SIG-M5 (cell line): Measurements from ENCODE around the gene MAN1B1.
"Not testable (repeated sequence)": the region's sequence is repeated elsewhere in the genome, so short reads cannot be mapped to it uniquely, and the experiment has no call there.

Source experiments
- DNase-seq: peaks from one replicate; lab custom pipeline; 2025; lab: John Stamatoyannopoulos, UW

The MAN1B1 gene

DNA sequence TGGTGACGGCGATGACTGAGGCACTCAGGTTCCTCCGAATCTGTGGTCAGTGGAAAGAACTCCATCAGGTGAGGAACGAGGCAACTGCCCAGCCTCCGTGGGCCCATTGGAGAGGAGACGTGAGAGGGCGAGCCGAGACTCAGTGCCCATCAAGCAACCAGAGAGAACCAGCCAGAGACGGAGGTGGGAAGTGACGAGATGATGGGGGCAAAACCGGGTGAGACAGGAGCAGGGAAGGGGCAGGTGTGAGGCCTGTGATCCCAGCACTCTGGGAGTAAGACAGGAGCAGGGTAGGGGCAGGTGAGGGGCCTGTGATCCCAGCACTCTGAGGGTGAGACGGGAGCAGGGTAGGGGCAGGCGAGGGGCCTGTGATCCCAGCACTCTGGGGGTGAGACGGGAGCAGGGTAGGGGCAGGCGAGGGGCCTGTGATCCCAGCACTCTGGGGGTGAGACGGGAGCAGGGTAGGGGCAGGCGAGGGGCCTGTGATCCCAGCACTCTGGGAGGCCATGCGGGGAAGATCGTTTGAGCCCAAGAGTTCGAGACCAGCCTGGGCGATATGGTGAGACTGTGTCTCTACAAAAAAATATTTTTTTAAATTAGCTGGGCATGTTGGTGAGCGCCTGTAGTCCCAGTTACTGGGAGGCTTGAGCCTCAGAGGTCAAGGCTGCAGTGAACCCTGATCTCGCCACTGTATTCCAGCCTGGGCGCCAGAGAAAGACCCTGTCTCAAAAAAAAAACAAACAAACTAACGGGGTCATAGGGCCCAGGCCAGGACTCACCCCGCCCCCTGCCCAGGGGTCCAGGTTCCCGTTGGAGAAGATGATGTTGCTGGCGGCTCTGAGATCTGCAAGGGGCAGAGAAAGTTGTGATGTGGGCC lies 24.4 kb downstream of the MAN1B1 start:
- no peak for DNase-seq

DNA sequence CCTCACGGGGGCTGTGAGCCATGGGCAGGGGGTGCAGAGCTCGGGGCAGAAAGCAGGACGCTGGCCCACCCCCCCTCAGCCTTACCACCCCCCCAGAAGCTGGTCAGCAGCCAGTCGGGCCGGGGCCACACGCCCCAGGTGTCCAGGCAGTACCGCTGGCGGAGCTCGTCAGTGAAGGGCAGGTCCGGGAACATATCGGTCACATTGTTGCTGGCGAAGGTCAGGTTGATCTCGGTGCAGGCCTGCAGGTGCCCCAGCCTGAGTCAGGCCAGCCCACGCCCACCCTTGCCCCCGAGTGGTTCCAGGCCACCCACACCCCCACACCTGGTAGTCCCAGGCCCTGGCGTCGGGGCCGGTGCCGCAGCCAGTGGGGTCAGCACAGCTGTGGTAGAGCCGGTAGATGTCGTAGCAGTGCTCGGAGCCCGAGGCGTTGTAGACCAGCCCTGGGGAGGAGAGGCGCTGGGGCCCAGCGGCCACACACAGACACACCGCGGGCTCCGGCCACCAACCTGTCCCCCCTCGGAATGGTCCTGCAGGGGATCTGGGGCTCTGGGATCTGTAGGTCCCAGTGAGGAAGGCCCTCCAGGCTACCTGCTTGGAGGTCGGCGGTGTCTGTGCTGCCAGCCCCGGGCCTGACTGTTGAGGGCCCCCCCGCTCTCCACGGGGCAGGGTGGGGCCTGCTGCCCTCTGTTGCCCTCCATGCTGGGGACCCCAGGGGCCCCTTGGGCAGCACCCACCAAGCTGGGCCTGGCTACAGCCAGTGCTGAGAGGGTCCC lies 25.2 kb downstream of the MAN1B1 start:
- DNase-seq: no peak

DNA sequence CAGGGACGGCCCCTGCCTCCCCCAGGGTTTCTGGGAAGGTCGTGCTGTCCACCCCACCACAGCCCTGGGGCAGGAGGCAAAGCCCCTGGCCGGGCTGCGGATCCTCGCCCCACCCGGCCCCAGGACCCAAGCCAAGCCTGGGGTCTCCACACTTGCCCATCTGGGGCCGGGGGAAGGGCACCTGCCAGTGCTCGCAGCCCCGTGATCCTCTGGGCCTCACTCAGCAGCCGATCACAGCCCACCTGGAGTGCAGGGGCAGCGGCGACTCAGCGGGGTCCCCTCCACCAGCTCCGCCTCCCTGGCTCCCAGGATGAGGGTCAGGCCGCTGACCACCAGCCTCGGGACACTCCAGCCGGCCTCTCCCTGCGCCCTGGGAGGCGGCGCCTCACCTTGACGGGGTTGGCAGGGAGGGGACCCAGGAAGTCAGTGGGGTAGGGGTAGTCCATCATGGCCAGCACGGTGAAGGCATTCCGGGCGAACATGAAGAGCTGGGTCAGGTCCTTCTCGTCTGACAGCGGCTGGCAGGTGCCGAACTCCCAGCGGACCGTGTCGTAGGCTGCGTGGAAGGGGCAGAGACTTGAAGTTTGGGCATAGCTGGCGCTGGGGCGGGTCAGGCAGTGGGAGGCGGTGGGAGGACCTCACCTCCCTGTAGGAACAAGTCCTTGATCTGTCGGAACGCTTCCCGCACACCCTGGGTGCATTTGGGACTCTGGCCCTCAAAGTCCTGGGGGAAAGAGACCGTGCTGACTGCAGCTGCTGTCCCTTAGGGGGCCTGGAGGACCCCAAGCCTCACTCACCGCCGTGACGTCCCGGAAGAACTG lies 26.0 kb downstream of the MAN1B1 start:
- no peak for DNase-seq

DNA sequence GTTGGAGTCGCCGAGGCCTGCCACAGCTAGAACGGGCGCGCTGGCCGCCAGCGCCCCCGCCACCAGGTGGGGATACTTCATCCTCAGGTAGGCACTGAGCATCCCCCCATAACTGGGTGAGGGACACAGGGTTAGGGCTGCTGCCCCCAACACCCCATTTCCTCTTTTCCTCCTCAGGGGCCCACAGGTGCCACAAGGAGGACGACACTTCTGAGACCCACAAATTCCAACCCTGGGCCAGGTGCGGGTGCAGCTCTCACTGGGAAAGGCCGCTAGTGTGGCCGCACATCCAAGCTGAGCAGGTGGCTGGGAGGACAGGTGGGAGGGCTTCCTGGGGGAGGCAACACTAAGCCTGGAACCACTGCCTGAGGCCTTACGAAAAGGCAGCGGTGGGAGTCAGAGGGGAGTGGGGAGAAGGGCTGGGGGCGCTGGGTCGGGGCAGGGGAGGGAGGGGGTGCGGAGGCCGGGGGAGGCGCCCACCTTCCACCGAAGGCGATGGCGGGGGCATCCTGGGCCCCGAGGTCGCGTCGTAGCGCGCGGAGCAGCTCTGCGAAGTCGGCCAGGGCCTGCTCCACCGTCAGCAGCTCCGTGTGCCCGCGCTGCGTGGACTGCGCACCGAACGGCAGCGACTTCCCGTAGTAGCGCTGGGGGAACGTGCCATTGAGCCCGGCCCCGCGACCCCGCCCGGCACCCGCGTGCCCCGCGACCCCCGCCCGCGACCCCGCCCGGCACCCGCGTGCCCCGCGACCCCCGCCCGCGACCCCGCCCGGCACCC lies 26.8 kb downstream of the MAN1B1 start:
- DNase-seq: no peak

DNA sequence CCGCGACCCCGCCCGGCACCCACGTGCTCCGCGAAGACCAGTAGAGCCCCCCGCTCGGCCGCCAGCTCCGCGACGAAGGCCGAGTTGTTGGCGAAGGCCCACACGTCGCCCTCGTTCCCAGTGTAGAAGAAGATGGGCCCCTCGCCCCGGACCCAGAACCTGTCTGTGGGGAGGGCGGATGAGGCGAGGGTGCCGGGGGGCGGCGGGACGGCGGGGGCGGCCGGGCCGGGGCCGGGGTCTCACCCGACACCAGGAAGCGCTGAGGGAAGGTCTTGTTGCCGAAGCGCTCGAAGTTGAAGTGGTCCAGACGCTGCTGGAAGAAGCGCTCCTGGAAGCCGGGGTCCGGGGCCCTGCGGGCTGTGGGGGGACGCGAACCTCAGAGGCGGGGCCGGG lies 27.4 kb downstream of the MAN1B1 start:
- DNase-seq: no peak

DNA sequence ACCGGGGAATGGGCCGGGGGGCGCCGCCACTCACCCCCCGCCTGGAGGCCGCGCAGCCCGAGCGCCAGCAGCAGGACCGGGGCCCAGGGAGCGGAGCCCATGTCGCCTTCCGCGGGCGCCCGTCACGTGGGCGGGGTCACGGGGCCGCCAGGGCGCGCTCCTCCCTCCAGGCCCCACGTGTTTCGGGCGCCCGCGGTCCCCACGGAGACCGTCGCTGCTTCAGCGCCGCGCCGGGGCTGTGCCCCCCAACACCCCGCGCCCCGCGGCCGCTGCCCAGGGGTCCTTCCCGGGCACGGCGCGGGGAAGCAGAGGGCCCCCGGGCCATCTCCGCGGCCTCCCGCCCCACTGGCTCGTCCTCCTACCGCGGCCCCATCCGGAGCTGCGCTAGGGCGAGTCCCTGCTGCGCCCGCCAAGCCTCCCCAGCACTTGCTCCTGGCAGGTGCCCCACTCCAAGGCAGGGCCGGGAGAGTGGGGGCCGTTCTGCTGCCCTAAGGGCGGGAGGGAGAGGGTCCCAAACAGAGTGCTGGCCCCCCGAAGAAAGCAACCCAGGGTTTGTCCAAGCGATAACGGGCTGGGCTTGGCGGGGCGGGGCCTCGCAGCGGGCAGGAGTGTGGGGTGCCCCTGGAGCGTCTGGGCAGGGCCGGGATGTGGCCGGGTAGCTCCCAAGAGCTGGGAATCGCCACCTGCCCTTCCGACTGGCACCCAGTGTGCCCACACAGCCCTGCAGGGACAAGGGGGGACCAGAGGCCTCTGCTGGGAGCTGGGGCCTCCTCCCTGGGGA lies 28.0 kb downstream of the MAN1B1 start, which contains the start of gene DPP7:
TSS of gene DPP7 (minus strand) at position 121 of the 781 bp plus-strand sequence. CDS start at position 101, 20 bp downstream.
- no peak for DNase-seq

DNA sequence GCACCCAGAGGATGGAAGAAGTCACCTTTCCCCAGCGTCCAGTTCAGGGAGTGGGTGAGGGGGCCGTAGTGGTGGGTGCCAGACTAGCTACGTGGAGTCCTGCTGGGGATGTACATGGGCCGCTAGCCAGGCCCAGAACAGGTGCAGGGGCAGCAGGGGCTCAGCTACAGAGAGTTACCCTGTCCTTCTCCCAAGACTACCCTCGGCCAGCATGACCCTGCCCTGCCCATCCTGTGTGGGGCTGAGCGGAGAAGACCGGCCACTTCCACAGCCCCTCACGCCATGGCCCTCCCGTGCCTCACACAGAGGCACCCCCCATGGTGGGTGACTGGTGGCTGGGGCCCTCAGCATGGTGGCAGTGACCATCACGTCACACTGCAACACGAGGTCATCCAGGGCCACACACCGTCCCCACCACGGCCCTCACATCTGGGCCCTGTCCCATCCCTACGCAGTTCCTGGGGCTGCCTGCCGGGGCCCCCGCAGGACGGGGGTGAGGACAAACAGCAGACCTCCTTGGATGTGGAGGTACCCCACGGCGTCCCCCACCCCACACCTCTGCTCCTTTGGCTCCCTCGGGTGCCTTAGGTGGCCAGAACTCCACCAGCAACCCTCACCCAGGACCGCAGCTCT lies 28.7 kb downstream of the MAN1B1 start:
- no peak for DNase-seq

DNA sequence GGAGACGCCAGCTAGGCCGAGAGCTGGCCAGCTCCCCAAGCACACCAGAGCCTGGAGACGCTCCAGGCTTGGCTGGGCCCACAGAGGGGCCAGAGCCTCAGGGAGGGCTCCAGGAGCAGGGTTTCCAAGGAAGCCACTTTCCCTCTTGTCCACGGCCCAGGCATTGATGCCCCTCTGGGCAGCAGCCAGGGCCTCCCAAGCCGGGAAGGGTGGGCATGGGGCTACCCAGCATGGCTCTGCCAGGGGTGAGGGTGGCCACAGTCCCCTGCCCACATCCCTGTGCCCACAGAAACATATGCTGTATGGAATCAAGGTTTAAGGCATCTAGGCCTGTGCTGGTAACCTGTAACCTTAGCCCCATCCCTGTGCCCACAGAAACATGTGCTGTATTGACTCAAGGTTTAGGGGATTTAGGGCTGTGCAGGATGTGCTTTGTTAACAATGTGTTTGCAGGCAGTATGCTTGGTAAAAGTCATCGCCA lies 29.3 kb downstream of the MAN1B1 start:
- no peak for DNase-seq

DNA sequence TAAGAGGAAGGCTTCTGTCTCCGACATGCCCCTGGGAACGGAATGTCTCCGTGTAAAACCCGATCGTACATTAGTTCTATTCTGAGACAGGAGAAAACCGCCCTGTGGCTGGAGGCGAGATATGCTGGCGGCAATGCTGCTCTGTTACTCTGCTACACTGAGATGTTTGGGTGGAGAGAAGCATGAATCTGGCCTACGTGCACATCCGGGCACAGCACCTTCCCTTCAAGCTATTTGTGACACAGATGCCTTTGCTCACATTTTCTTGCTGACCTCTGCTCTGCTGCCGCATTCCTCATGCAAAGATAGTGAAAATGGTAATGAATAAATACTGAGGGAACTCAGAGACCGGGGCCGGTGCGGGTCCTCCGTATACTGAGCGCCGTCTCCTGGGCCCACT lies 29.9 kb downstream of the MAN1B1 start:
- no peak for DNase-seq

DNA sequence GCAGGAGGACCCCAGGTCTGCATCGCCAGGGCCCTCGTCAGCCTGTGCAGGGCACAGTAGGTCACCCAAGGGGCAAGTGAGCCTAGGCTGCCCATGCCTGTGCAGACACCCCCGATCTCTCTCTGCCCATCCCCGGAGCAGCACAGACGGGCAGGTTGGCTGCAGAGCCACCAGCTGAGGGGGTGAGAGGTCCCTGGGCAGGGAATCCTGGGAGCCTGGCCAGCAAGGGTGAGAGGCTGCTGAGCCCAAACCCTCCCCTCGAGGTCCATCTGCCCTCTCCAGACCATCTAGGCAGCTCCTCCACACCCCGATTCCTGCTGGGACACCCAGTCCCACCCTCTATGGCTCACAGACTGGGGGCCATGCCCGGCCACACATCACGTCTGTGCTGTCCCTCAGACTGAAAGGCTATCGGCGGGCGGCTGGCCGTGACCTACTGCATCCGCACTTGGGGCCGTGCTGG lies 30.5 kb downstream of the MAN1B1 start:
- no peak for DNase-seq

DNA sequence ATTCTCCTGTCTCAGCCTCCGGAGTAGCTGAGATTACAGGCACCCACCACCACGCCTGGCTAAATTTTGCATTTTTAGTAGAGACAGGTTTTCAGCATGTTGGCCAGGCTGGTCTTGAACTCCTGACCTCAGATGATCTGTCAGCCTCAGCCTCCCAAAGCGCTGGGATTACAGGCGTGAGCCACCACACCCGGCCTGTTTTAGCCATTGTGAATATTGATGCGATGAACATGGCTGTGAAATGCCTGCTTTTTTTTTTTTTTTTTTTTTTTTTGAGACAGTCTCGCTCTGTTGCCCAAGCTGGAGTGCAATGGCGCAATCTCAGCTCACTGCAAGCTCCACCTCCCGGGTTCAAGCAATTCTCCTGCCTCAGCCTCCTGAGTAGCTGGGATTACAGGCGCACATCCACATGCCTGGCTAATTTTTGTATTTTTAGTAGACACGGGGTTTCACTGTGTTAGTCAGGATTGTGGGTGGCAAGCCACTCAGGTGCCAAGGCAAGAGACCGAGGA lies 31.4 kb downstream of the MAN1B1 start:
- DNase-seq: not testable (repeated sequence)

DNA sequence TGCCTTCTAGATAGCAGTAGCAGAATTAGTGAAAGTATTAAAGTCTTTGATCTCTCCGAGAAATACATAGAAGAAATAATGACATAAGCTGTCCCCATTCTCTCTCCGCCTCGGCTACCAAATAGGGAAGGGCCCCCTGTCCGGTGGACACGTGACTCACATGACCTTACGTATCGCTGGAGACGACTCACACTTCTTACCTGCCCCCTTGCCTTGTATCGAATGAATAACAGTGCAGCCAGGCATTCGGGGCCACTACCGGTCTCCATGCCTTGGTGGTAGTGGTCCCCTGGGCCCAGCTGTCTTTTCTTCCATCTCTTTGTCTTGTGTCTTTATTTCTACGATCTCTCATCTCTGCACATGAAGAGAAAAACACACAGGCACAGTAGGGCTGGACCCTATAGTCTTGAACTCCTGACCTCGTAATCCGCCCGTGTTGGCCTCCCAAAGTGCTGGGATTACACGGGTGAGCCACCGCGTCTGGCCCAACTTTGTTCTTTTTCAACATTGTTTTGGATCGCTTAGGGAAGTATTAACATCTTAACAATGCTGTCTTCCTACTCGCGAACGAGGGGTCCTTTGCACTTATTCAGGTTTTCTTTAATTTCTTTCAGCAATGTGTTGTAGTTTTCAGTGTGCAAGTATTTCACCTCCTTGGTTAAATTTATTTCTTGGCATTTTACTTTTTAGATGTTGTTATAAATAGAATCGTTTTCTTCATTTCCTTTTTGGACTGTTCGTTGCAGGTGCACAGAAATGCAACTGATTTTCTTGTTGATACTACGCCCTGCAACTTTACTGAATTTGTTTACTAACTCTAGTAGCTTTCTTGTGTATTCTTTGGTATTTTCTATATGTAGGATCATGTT lies 35.4 kb downstream of the MAN1B1 start:
- DNase-seq: not testable (repeated sequence)

DNA sequence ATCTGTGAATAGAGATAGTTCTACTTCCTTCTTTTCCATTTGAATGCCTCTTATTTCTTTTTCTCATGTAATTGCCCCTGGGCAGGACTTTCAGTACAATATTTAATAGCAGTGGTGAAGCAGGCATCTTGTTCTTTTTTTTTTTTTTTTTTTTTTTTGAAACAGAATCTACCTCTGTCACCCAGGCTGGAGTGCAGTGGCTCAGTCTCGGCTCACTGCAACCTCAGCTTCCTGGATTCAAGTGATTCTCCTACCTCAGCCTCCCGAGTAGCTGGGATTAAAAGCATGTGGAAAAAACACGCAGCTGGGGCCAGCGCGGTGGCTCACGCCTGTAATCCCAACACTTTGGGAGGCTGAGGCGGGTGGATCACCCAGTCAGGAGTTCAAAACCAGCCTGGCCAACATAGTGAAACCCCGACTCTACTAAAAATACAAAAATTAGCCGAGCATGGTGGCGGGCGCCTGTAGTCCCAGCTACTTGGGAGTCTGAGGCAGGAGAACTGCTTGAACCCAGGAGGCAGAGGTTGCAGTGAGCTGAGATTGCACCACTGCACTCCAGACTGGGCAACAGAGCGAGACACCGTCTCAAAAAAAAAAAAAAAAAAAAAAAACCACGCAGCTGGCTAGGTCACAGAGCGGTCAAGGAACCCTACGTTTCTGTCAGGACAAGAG lies 36.1 kb downstream of the MAN1B1 start:
- DNase-seq: not testable (repeated sequence)

DNA sequence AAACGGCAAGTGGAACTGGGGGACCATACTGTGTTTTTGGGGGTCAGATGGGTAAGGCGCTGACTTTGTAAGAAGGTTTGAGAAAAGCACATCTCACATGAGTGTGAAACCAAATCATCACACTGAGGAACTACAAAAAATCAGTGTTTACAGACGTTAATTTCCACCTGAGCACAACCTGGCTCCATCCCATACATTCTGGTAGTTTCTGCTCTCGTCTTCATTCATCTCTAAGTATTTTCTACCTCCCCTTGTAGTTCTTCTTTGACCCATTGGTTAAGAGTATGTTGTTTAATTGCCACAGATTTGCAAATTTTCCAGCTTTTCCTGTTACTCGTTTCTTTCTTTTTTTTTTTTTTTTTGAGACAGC lies 36.7 kb downstream of the MAN1B1 start:
- no peak for DNase-seq

DNA sequence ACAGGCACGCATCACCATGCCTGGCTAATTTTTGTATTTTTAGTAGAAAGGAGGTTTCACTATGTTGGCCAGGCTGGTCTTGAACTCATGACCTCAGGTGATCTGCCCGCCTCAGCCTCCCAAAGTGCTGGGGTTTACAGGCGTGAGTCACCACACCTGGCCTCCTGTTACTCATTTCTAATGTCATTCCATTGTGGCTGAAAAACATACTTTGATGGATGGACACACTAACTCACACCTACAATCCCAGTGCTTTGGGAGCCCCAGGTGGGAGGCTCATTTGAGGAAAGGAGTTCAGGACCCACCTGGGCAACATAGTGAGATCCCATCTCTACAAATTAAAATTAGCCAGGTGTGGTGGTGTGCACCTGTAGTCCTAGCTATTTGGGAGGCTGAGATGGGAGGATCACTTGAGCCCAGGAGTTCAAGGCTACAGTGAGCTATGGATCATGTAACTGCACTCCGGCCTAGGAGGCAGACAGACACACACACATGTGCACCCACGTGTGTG lies 37.2 kb downstream of the MAN1B1 start:
- not testable (repeated sequence) for DNase-seq

DNA sequence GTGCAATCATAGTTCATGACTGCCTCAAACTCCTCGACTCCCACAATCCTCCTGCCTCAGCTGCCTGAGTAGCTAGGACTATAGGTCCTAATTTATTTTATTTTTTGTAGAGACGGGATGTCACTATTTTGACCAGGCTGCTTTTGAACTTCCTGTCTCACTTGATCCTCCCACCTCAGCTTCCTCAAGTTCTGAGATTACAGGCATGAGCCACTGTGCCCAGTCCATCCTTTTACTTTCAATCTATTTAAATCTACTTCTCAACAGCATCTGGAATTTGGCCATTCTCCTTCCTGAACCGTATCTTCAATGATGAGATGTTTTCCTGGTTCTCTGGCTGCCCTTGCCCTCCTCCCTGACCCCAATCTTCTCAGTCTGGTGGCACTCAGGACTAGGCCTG lies 40.0 kb downstream of the MAN1B1 start:
- no peak for DNase-seq

DNA sequence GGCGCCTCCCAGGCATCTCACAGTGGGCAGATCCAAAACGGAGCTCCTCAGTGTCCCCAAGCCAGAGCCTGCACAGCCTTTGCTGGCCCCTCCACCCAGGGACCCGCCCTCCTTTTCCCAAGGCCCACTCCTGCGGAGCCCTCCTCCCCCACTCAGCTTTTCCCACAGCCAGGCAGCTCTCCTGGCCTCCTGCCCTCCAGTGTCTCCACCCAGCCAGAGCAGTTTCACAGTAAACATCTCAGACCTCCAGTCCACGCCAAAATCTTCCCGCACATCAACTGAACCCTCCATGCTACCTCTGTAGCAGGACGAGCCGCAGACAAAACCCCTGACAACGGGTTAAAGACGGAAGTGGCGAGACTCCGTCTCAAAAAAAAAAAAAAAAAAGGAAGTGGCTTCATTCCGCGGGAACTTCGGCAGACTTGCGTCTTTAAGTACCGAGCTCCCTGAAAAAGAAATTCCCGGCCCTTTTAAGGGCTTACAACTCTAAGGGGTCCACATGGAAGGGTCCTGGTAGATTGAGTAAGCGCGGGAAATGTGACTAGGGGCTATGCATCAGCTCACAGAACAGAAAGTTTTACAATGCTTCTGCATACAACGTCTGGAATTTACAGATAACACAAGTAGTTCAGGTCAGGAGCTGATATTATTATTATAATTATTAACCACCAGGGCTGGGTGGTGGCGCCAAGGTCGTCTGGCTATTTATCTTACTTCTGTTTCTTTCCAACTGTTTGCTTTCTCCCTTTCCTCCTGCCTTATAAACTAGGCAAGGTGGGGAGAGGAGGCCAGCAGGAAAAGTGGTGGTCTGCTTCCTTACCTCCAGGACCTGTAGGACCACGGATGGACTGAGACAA lies 40.7 kb downstream of the MAN1B1 start:
- no peak for DNase-seq
